Esophagus squamous epithelium (tissue), 5 donors: Measurements from ENCODE around the gene MFF. TPM values are rescaled to one million over a fixed set of nuclear protein-coding genes. Genes with fewer than 3 reads are reported as not detected.
"Not testable (repeated sequence)": the region's sequence is repeated elsewhere in the genome, so short reads cannot be mapped to it uniquely, and the experiment has no call there.

ENCODE experiments used
- DNase-seq: peaks from one replicate; lab custom pipeline; 2025; lab: John Stamatoyannopoulos, UW
- H3K27ac ChIP-seq, 4 donors: fragments of 200-600 bp; sonication (generic); one replicate each; pipeline ENCODE4 v1.5.1; 2016 to 2019; ENCODE audit warnings: mild to moderate bottlenecking in 1 of 4
- H3K27me3 ChIP-seq, 4 donors: fragments of 200-600 bp; sonication (generic); 1 replicate in 3 of 4; 2 replicates in 1 of 4; pipeline versions ENCODE4 v1.5.1 to v1.6.0; 2017 to 2021; ENCODE audit warnings: antibody characterized with exemption in 1 of 4
- H3K36me3 ChIP-seq, 3 donors: fragments of 200-600 bp; sonication (generic); one replicate each; pipeline ENCODE4 v1.5.1; 2016 to 2019
- H3K4me1 ChIP-seq, 3 donors: fragments of 200-600 bp; sonication (generic); one replicate each; pipeline ENCODE4 v1.5.1; 2017 to 2019
- H3K4me3 ChIP-seq, 4 donors: fragments of 200-600 bp; sonication (generic); 1 replicate in 3 of 4; 2 replicates in 1 of 4; pipeline ENCODE4 v1.5.1; 2016 to 2019; ENCODE audit warnings: mild to moderate bottlenecking in 2 of 4, moderate library complexity in 1 of 4
- H3K9me3 ChIP-seq, 3 donors: fragments of 200-600 bp; sonication (generic); one replicate each; pipeline ENCODE4 v1.5.1; 2016 to 2019
- CTCF ChIP-seq, 6 experiments: fragments of 450-650 bp in 4 of 6; fragments of 200-600 bp in 2 of 6; sonication (generic) in 2 of 6; IDR thresholded peaks; one replicate each; pipeline ENCODE4 v1.5.1; 2016 to 2019; ENCODE audit warnings: antibody characterized with exemption in 6 of 6, mild to moderate bottlenecking in 4 of 6, moderate library complexity in 4 of 6
- POLR2A ChIP-seq, 4 donors: fragments of 450-650 bp; IDR thresholded peaks; one replicate each; pipeline ENCODE4 v1.6.1; 2017; ENCODE audit warnings: antibody characterized with exemption in 4 of 4, mild to moderate bottlenecking in 4 of 4, moderate library complexity in 3 of 4
- WGBS, 2 donors: methylation state at CpG; one replicate each; pipeline ENCODE4 v1.1.5; 2018; 5-methylcytosine and 5-hydroxymethylcytosine counted together
- intact Hi-C: fragments of 100-400 bp; cut with DNase I; formaldehyde crosslinking; loops from one replicate; pipeline ENCODE4 v1.15.0; 2022
- total RNA-seq, 4 donors: library from RNA; depleted of rRNA; stranded (reverse); fragments of >200 nt; gene quantifications; one replicate each; pipeline ENCODE4 v1.1.0, GENCODE V29; 2016
- donor health status: DM: yes; HTN: yes; CAD: no.

MFF gene
- total RNA-seq, 4 donors from 2014 or later: 66.8 to 91.0 (median 84.8) TPM

DNA sequence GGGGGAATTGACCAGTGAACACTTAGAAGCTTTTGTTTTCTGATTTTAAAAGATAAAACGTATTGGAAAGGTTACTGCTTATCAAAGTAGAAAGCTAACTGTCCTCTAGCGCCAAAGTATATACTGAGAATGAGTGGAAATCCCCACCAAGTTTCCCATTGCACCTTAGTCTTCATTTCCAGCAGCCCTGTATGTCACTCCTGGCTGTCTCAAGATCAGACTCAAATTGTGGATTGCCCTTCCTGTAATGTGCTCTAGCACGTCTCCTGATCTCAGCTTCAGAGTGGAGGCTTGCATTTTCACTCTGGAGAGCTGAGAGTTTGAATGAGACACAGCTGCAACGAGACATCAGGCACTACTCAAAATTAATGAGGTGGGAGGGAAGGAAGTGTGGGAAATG, 26.6 kb downstream of the MFF start:
- intact Hi-C loops: no loop called here
- no peak for DNase-seq

GRCh38 chr2:227360351-227360750, 35.3 kb downstream of the MFF start:
- 78 to 89% methylated on average over 5 of the region's 5 CpGs for WGBS, 2 donors
- peaks cover 0 to 57% (median 17%) of the 10 kb centered on the region in 3 donors for H3K36me3 ChIP-seq
- no peak overlapping the region for H3K27ac ChIP-seq
- H3K9me3 ChIP-seq: no peaks in the 10 kb centered on the region
- intact Hi-C loops: no loop called here
- no peak overlapping the region for H3K4me3 ChIP-seq
- no peaks in the 10 kb centered on the region for H3K27me3 ChIP-seq
- DNase-seq: no peak
- no peak for TF ChIP-seq CTCF (IDR thresholded peaks at IDR 0.05)
- TF ChIP-seq POLR2A (IDR thresholded peaks at IDR 0.05): no peak
- H3K4me1 ChIP-seq: no peaks in the 10 kb centered on the region

More for the DNA sequence above, 26.6 kb downstream of the MFF start:
- Histone ChIP-seq H3K4me1 (no peaks in the 10 kb centered on the region), H3K4me3 (no peak overlapping the region), H3K36me3 (peaks cover 0 to 76% (median 7%) of the 10 kb centered on the region in 3 donors), H3K9me3 (no peaks in the 10 kb centered on the region), H3K27me3 (no peaks in the 10 kb centered on the region), H3K27ac (no peak overlapping the region)
- TF ChIP-seq POLR2A (IDR thresholded peaks at IDR 0.05) (no peak), CTCF (IDR thresholded peaks at IDR 0.05) (no peak)
- whole genome bisulfite sequencing, 2 donors: 54 to 65% methylated on average over 4 of the region's 4 CpGs

GRCh38 chr2:227363756-227364155, 38.7 kb downstream of the MFF start:
- H3K27me3 ChIP-seq: no peaks in the 10 kb centered on the region
- intact Hi-C loops: no loop called here
- no peaks in the 10 kb centered on the region for H3K9me3 ChIP-seq
- no peak overlapping the region for H3K27ac ChIP-seq
- TF ChIP-seq POLR2A (IDR thresholded peaks at IDR 0.05) (no peak), CTCF (IDR thresholded peaks at IDR 0.05) (peak in 1 of 6 experiments; percentile 49)
- no peak overlapping the region for H3K4me3 ChIP-seq
- DNase-seq: no peak
- peaks cover 0 to 21% (median 11%) of the 10 kb centered on the region in 3 donors for H3K4me1 ChIP-seq
- peaks cover 0 to 23% (median 10%) of the 10 kb centered on the region in 3 donors for H3K36me3 ChIP-seq
- WGBS, 2 donors: 90 to 91% methylated on average over 6 of the region's 6 CpGs

DNA sequence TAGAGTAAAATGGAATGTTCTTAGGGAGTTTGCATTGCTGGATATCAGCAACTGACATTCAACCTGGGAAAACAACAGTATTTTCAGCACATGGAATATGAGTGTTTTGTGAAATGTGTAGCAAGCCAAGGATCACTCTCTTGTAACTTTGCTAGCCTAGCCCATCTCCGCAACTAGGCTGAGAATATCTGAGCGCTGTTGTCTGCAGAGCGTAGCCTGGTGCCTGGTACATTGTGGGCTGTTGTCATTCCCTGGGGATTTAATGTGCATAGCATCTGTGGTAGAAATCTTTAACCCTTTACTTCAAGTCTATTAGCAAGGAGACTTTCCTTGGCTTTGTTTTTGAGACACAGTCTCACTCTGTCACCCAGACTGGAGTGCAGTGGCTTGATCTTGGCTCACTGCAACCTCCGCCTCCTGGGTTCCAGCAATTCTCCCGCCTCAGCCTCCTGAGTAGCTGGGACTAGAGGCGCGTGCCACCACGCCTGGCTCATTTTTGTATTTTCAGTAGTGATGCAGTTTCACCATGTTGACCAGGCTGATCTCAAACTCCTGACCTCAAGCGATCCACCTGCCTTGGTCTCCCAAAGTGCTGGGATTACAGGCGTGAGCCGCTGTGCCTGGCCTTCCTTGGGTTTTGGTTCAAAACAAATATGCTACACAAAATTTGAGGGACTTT, 39.7 kb downstream of the MFF start:
- H3K36me3 ChIP-seq: peaks cover 0 to 14% (median 1%) of the 10 kb centered on the region in 3 donors
- WGBS, 2 donors: 91% methylated on average over 11 of the region's 11 CpGs
- H3K27ac ChIP-seq, H3K4me3 ChIP-seq, H3K9me3 ChIP-seq, DNase-seq, H3K27me3 ChIP-seq, intact Hi-C loops: not testable (repeated sequence)
- peaks cover 0 to 21% (median 11%) of the 10 kb centered on the region in 3 donors for H3K4me1 ChIP-seq

- no peak for TF ChIP-seq POLR2A (IDR thresholded peaks at IDR 0.05)
- no peak for TF ChIP-seq CTCF (IDR thresholded peaks at IDR 0.05)
- H3K36me3 ChIP-seq: peaks cover 0 to 5% (median 0%) of the 10 kb centered on the region in 3 donors
- H3K4me3 ChIP-seq: no peak overlapping the region
- DNase-seq: no peak
- H3K27me3 ChIP-seq: no peaks in the 10 kb centered on the region
- 31 to 68% methylated on average over 3 of the region's 3 CpGs for WGBS, 2 donors
- H3K9me3 ChIP-seq: no peaks in the 10 kb centered on the region
- H3K4me1 ChIP-seq: peaks cover 0 to 24% (median 11%) of the 10 kb centered on the region in 3 donors
- no peak overlapping the region for H3K27ac ChIP-seq
- intact Hi-C loops: no loop called here
These were observed 40.8 kb downstream of the MFF start for GRCh38 chr2:227365833-227366232.
